HepG2 (cell line): ENCODE results near the gene TMEM141. TPM values are rescaled to one million over a fixed set of nuclear protein-coding genes. Genes with fewer than 3 reads are reported as not detected.
A peak's percentile ranks its signal among the peaks of the same experiment; 100 is the strongest.
"Not testable (repeated sequence)": the region's sequence is repeated elsewhere in the genome, so short reads cannot be mapped to it uniquely, and the experiment has no call there.

ENCODE experiments used
- ATAC-seq: fragments of 200-7000 bp; cut with Tn5 transposase; 3 replicates; pipeline ENCODE4 v1.9.1; 2020; ENCODE audit warnings: mild to moderate bottlenecking, moderate library complexity
- BruUV-seq: library from RNA; stranded (reverse); fragments of 400-500 nt; replicated peaks from 2 replicates; lab custom pipeline; 2021; lab: Mats Ljungman, UMichigan
- CTCF ChIA-PET: fragments of 300-600 bp; formaldehyde crosslinking; extraction: SDS; loops from one replicate; lab custom pipeline; 2021; ENCODE audit warnings: low total read pairs, inconsistent platforms, low intra/inter-chr PET ratio; lab: Yijun Ruan, JAX
- POLR2A ChIA-PET: fragments of 350-600 bp; sonication (Branson Sonifier 250); formaldehyde crosslinking; loops from one replicate; lab custom pipeline; 2020; ENCODE audit warnings: antibody characterized with exemption, inconsistent platforms; lab: Yijun Ruan, JAX
- DNase-seq: peaks from one replicate; pipeline ENCODE4 v3.0.0-alpha.2; 2015; ENCODE audit warnings: low spot score
- FAIRE-seq: peaks from 3 replicates; lab custom pipeline; 2011; peaks lifted over from hg19 to GRCh38; lab: Jason Lieb, UNC
- H2AFZ ChIP-seq: one replicate; pipeline ENCODE4 v1.6.1; 2011; ENCODE audit warnings: low read length, inconsistent platforms
- H3K27ac ChIP-seq: fragments of 300-600 bp; 3 replicates; pipeline ENCODE4 v1.8.0; 2011; ENCODE audit warnings: mixed run types, mild to moderate bottlenecking, mixed read lengths, low read length, inconsistent platforms; ENCODE audit not compliant: insufficient read depth; ENCODE audit errors: extremely low read length
- H3K27me3 ChIP-seq, 2 experiments: fragments of 200-600 bp in 1 of 2; 2 replicates in 1 of 2; 3 replicates in 1 of 2; pipeline versions ENCODE4 v1.6.0 to v1.8.0; 2011; ENCODE audit warnings: low read length in 2 of 2, mild to moderate bottlenecking in 2 of 2, moderate library complexity in 2 of 2, inconsistent platforms in 1 of 2; ENCODE audit not compliant: insufficient read depth in 2 of 2, control insufficient read depth in 1 of 2
- H3K36me3 ChIP-seq, 2 experiments: fragments of 200-600 bp in 1 of 2; replicated peaks in 1 of 2; 2 replicates in 1 of 2; 3 replicates in 1 of 2; pipeline versions ENCODE4 v1.5.1 to v1.8.0; 2011; ENCODE audit warnings: low read length in 2 of 2, inconsistent platforms in 1 of 2; ENCODE audit not compliant: insufficient read depth in 2 of 2, control insufficient read depth in 1 of 2
- H3K4me1 ChIP-seq: 2 replicates; pipeline ENCODE4 v1.5.1; 2012; ENCODE audit warnings: low read length, inconsistent platforms; ENCODE audit not compliant: insufficient read depth
- H3K4me2 ChIP-seq: 2 replicates; pipeline ENCODE4 v1.6.0; 2011; ENCODE audit warnings: low read depth, low read length, inconsistent platforms
- H3K4me3 ChIP-seq, 3 experiments: fragments of 200-600 bp in 1 of 3; sonication (generic), shearing (Covaris generic) in 1 of 3; replicated peaks in 1 of 3; 2 replicates each; pipeline ENCODE4 v1.5.1; 2011 to 2016; ENCODE audit warnings: low read length in 3 of 3, inconsistent platforms in 2 of 3, low read depth in 2 of 3, mild to moderate bottlenecking in 2 of 3, control low read depth in 1 of 3, mixed read lengths in 1 of 3; ENCODE audit not compliant: insufficient read depth in 1 of 3
- H3K79me2 ChIP-seq: one replicate; pipeline ENCODE4 v1.6.1; 2011; ENCODE audit warnings: low read length, inconsistent platforms; ENCODE audit not compliant: insufficient read depth
- H3K9ac ChIP-seq: 2 replicates; pipeline ENCODE4 v1.6.0; 2011; ENCODE audit warnings: mild to moderate bottlenecking, low read depth, low read length, inconsistent platforms; ENCODE audit not compliant: insufficient read depth
- H3K9me3 ChIP-seq: 2 replicates; pipeline ENCODE4 v1.5.1; 2012; ENCODE audit warnings: mild to moderate bottlenecking, low read length
- H4K20me1 ChIP-seq: 2 replicates; pipeline ENCODE4 v1.6.0; 2011; ENCODE audit warnings: inconsistent platforms, mild to moderate bottlenecking, low read length, moderate library complexity; ENCODE audit not compliant: insufficient read depth
- AGO1 ChIP-seq: fragments of 200-400 bp; formaldehyde crosslinking; IDR thresholded peaks from 2 replicates; pipeline ENCODE4 v1.6.1; 2017; ENCODE audit warnings: mild to moderate bottlenecking, low read depth, low read length, moderate library complexity; ENCODE audit not compliant: poor library complexity, severe bottlenecking
- HNRNPK ChIP-seq: fragments of 200-400 bp; formaldehyde crosslinking; IDR thresholded peaks from 2 replicates; pipeline ENCODE4 v1.6.1; 2018; ENCODE audit warnings: low read length, low read depth, moderate library complexity, mild to moderate bottlenecking; ENCODE audit not compliant: poor library complexity, severe bottlenecking
- HNRNPL ChIP-seq: fragments of 200-400 bp; formaldehyde crosslinking; IDR thresholded peaks from 2 replicates; pipeline ENCODE4 v1.6.1; 2017; ENCODE audit warnings: mild to moderate bottlenecking, low read depth, low read length
- KDM5A ChIP-seq: fragments of 200-600 bp; sonication (generic); IDR thresholded peaks from 2 replicates; pipeline ENCODE4 v1.7.0; 2018; ENCODE audit warnings: antibody characterized with exemption, mild to moderate bottlenecking, low read length, borderline replicate concordance
- POLR2G ChIP-seq: fragments of 200-400 bp; formaldehyde crosslinking; IDR thresholded peaks from 2 replicates; pipeline ENCODE4 v1.6.1; 2018; ENCODE audit warnings: mild to moderate bottlenecking, low read depth, low read length, moderate library complexity
- SCMH1 ChIP-seq: sonication (generic); formaldehyde crosslinking; IDR thresholded peaks from 2 replicates; pipeline ENCODE4 v1.9.0; 2021; ENCODE audit warnings: missing genetic modification reagents, mild to moderate bottlenecking, borderline replicate concordance
- YY1 ChIP-seq: IDR thresholded peaks from 2 replicates; pipeline ENCODE4 v1.6.1; 2011; ENCODE audit warnings: low read length, low read depth, moderate library complexity, mild to moderate bottlenecking; ENCODE audit not compliant: insufficient read depth, insufficient replicate concordance
- ZFP37 ChIP-seq: sonication (generic); formaldehyde crosslinking; IDR thresholded peaks from 2 replicates; pipeline ENCODE4 v1.4.0; 2020; ENCODE audit warnings: missing genetic modification reagents, borderline replicate concordance
- ZNF235 ChIP-seq: sonication (generic); formaldehyde crosslinking; IDR thresholded peaks from 2 replicates; pipeline ENCODE4 v1.8.1; 2023; ENCODE audit warnings: mild to moderate bottlenecking, missing genetic modification reagents, borderline replicate concordance
- ZNF264 ChIP-seq: sonication (generic); formaldehyde crosslinking; IDR thresholded peaks from 2 replicates; pipeline ENCODE4 v1.4.0; 2020; ENCODE audit warnings: missing genetic modification reagents
- ZNF556 ChIP-seq: sonication (generic); formaldehyde crosslinking; IDR thresholded peaks from 2 replicates; pipeline ENCODE4 v1.4.0; 2020; ENCODE audit warnings: mild to moderate bottlenecking, missing genetic modification reagents, borderline replicate concordance
- ZNF788 ChIP-seq: sonication (generic); formaldehyde crosslinking; IDR thresholded peaks from 2 replicates; pipeline ENCODE4 v1.5.0; 2020; ENCODE audit warnings: mild to moderate bottlenecking, missing genetic modification reagents, borderline replicate concordance
- WGBS: methylation state at CpG from one replicate; pipeline ENCODE4 v1.1.6; 2017; ENCODE audit warnings: low lambda C conversion rate; 5-methylcytosine and 5-hydroxymethylcytosine counted together
- in situ Hi-C: cut with HindIII; loops from 2 replicates; pipeline ENCODE4 v1.10.0; 2017; ENCODE audit warnings: low pct_unique_long_range_greater_than_20kb; ENCODE audit not compliant: extremely low pct_ligation_motif_present
- intact Hi-C: fragments of 100-400 bp; cut with micrococcal nuclease; formaldehyde crosslinking; loops from one replicate; pipeline ENCODE4 v1.10.0; 2022; ENCODE audit not compliant: unreplicated experiment
- polyA plus RNA-seq, 8 experiments: library from polyadenylated mRNA; depleted of rRNA in 3 of 8; stranded (reverse) in 7 of 8; unstranded in 1 of 8; fragments of >200 nt; fragmentation: Illumina TruSeq in 4 of 8; extraction: Trizol in 4 of 8; gene quantifications; 2 replicates each; pipeline versions ENCODE4 v1.2.1 to v1.2.3, GENCODE V29; 2011 to 2016; ENCODE audit warnings: low read depth in 4 of 8, missing spikeins in 1 of 8, mixed read lengths in 1 of 8; ENCODE audit not compliant: insufficient read depth in 1 of 8
- total RNA-seq, 5 experiments: library from RNA; depleted of rRNA; stranded (reverse); fragments of >200 nt; fragmentation: Illumina TruSeq; extraction: Trizol; gene quantifications; 2 replicates each; pipeline ENCODE4 v1.2.3, GENCODE V29; 2016; ENCODE audit warnings: low read depth in 1 of 5
- TF ChIP-seq, protein P1 (sequence below): IDR thresholded peaks from 2 replicates; pipeline ENCODE4 v1.6.1; 2016; ENCODE audit warnings: missing biosample characterization, missing genetic modification reagents, low read depth
- TF ChIP-seq, protein P2 (sequence below): sonication (generic); formaldehyde crosslinking; IDR thresholded peaks from 2 replicates; pipeline ENCODE4 v1.8.0; 2022; ENCODE audit warnings: mild to moderate bottlenecking, missing genetic modification reagents, moderate library complexity

TMEM141 gene
- total and polyA plus RNA-seq, 2 of the 13 experiments (the other 11 are each of a cell fraction or from before 2014, with no cell fraction given), result 81.0 to 202 TPM

GRCh38 chr9:136840877-136841645 lies 49.9 kb downstream of the TMEM141 start (continued):
- no peak for TF ChIP-seq KDM5A
- peak; percentile 96 for TF ChIP-seq HNRNPL
- no peak; the same call in 1 of the 2 replicates for TF ChIP-seq POLR2G
- peak; percentile 93 for TF ChIP-seq ZNF556 (CRISPR knock-in tag)
- TF ChIP-seq SCMH1 (CRISPR knock-in tag), result no peak
- TF ChIP-seq ZFP37 (CRISPR knock-in tag), result no peak
- TF ChIP-seq, protein P1, sequence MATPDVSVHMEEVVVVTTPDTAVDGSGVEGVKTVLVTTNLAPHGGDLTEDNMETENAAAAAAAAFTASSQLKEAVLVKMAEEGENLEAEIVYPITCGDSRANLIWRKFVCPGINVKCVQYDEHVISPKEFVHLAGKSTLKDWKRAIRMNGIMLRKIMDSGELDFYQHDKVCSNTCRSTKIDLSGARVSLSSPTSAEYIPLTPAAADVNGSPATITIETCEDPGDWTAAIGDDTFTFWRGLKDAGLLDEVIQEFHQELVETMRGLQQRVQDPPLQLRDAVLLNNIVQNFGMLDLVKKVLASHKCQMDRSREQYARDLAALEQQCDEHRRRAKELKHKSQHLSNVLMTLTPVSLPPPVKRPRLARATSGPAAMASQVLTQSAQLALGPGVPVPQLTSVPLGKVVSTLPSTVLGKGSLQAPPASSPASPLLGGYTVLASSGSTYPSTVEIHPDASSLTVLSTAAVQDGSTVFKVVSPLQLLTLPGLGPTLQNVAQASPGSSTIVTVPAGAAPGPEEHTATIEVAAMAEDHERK (CRISPR knock-in tag), result no peak
- TF ChIP-seq ZNF264 (CRISPR knock-in tag), result no peak

- H3K9ac ChIP-seq, H2AFZ ChIP-seq, intact Hi-C loops, H4K20me1 ChIP-seq, FAIRE-seq, H3K79me2 ChIP-seq, BruUV-seq, H3K36me3 ChIP-seq, DNase-seq, H3K27me3 ChIP-seq, H3K9me3 ChIP-seq, CTCF ChIA-PET: not testable (repeated sequence)
- in situ Hi-C loops, result loop anchor here (10.0 kb wide), 1 partner anchor 193 kb away; the partner anchor contains the start of gene FUT7
- H3K27ac ChIP-seq, result peak overlapping the region; percentile 62
- peaks cover 41% of the 10 kb centered on the region for H3K4me1 ChIP-seq
- peak overlapping the region; percentile 77 for H3K4me2 ChIP-seq
- peak; percentile 4 for ATAC-seq
- WGBS, result 35% methylated on average over 4 of the region's 16 CpGs
- POLR2A ChIA-PET, result interaction anchor here (1.0 to 2.3 kb wide), 7 partner anchors 17 to 106 kb away, joined by 3 to 7 read pairs (median 5); partner anchors contain the start of genes EDF1 and TMEM141
- peak overlapping the region in 2 of 3 experiments; percentile 56 to 73; a peak in 3 of 6 replicates for H3K4me3 ChIP-seq
- TF ChIP-seq AGO1 (peak; percentile 96), ZNF788 (0 out of 2 replicates have a peak, but pooled peaks have one; percentile 22), HNRNPK (peak; percentile 19), YY1 (peak; percentile 18), ZNF235 (CRISPR knock-in tag) (0 out of 2 replicates have a peak, but pooled peaks have one; percentile 24)
- TF ChIP-seq, protein P2, sequence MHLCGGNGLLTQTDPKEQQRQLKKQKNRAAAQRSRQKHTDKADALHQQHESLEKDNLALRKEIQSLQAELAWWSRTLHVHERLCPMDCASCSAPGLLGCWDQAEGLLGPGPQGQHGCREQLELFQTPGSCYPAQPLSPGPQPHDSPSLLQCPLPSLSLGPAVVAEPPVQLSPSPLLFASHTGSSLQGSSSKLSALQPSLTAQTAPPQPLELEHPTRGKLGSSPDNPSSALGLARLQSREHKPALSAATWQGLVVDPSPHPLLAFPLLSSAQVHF (CRISPR knock-in tag), result 0 out of 2 replicates have a peak, but pooled peaks have one; percentile 16
These were observed 50.7 kb downstream of the TMEM141 start for GRCh38 chr9:136841646-136842379.
